ENCODE measurements around the gene ZNF865.

ZNF865 gene

GRCh38 chr19:55626350-55626749, 20.9 kb downstream of the ZNF865 start:
- TF ChIP-seq EZH2 (IDR thresholded peaks at IDR 0.05; ENCODE audit: borderline replicate concordance, low read length) (no peak), CTCF (IDR thresholded peaks at IDR 0.05; ENCODE audit: low read length) (no peak)
- H3K9ac ChIP-seq (ENCODE audit: low read length): no peak overlapping the region
- H3K27me3 ChIP-seq (ENCODE audit: insufficient read depth, low read length): no peaks in the 10 kb centered on the region
- no peaks in the 10 kb centered on the region for H3K36me3 ChIP-seq (ENCODE audit: insufficient read depth, low read length)
- no peak overlapping the region for H3K4me3 ChIP-seq (ENCODE audit: low read depth, low read length, poor library complexity, severe bottlenecking)
- H3K4me2 ChIP-seq (ENCODE audit: low read length): no peak overlapping the region
- H4K20me1 ChIP-seq (ENCODE audit: insufficient read depth, low read length): no peaks in the 10 kb centered on the region
- H3K9me2 ChIP-seq (ENCODE audit: low read depth, low read length): no peaks in the 10 kb centered on the region
- H3F3A ChIP-seq (ENCODE audit: insufficient read depth, low read length): no peaks in the 10 kb centered on the region
- no peaks in the 10 kb centered on the region for H3K79me2 ChIP-seq (ENCODE audit: insufficient read depth, low read length)
- H3K9me3 ChIP-seq (ENCODE audit: low read length): no peaks in the 10 kb centered on the region
- H2AFZ ChIP-seq (ENCODE audit: low read length): no peak overlapping the region
- no peak overlapping the region for H3K27ac ChIP-seq (ENCODE audit: low read depth, low read length, poor library complexity, severe bottlenecking)
- peaks cover 12% of the 10 kb centered on the region for H3K4me1 ChIP-seq (ENCODE audit: insufficient read depth, low read length, severe bottlenecking)

- peaks cover 31% of the 10 kb centered on the region for H3K4me1 ChIP-seq (ENCODE audit: insufficient read depth, low read length, severe bottlenecking)
- no peaks in the 10 kb centered on the region for H3K27me3 ChIP-seq (ENCODE audit: insufficient read depth, low read length)
- peak overlapping the region; percentile 40; the same call in 1 of the 2 replicates for H3K4me2 ChIP-seq (ENCODE audit: low read length)
- H3K27ac ChIP-seq (ENCODE audit: low read depth, low read length, poor library complexity, severe bottlenecking): no peak overlapping the region
- H3K9ac ChIP-seq (ENCODE audit: low read length): no peak overlapping the region
- H3F3A ChIP-seq (ENCODE audit: insufficient read depth, low read length): no peaks in the 10 kb centered on the region
- H3K9me3 ChIP-seq (ENCODE audit: low read length): no peaks in the 10 kb centered on the region
- no peaks in the 10 kb centered on the region for H3K9me2 ChIP-seq (ENCODE audit: low read depth, low read length)
- no peaks in the 10 kb centered on the region for H4K20me1 ChIP-seq (ENCODE audit: insufficient read depth, low read length)
- no peak for TF ChIP-seq EZH2 (IDR thresholded peaks at IDR 0.05; ENCODE audit: borderline replicate concordance, low read length)
- TF ChIP-seq CTCF (IDR thresholded peaks at IDR 0.05; ENCODE audit: low read length): peak; percentile 83
- H3K36me3 ChIP-seq (ENCODE audit: insufficient read depth, low read length): no peaks in the 10 kb centered on the region
- H3K79me2 ChIP-seq (ENCODE audit: insufficient read depth, low read length): peaks cover 16% of the 10 kb centered on the region
- H3K4me3 ChIP-seq (ENCODE audit: low read depth, low read length, poor library complexity, severe bottlenecking): no peak overlapping the region
- H2AFZ ChIP-seq (ENCODE audit: low read length): no peak overlapping the region
Measured at GRCh38 chr19:55632463-55632834, 27.0 kb downstream of the ZNF865 start.

DNA sequence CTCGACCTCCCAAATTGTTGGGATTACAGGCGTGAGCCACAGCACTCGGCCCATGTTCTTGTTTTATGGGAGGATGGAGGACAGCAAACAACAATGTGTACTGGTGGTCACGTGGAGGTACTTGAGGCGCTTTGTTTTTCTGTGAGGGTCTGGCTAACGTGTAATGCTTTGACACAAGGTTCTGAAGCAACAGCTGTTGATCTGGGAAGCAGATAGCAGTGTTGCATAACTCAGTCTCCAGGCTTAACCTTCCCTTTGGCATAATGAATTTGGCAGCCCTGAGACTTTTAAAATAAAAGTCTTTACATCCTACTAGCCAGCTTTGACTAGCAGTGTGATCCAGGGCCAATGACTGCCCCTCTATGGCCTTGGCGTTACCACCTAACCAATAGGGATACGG, 28.4 kb downstream of the ZNF865 start:
- Histone ChIP-seq H2AFZ (ENCODE audit: low read length) (peak overlapping the region; percentile 65), H3F3A (ENCODE audit: insufficient read depth, low read length) (no peaks in the 10 kb centered on the region), H3K27me3 (ENCODE audit: insufficient read depth, low read length) (no peaks in the 10 kb centered on the region), H3K9me3 (ENCODE audit: low read length) (no peaks in the 10 kb centered on the region), H3K4me3 (ENCODE audit: low read depth, low read length, poor library complexity, severe bottlenecking) (peak overlapping the region; percentile 82), H3K4me2 (ENCODE audit: low read length) (peak overlapping the region; percentile 97), H3K9me2 (ENCODE audit: low read depth, low read length) (no peaks in the 10 kb centered on the region), H3K4me1 (ENCODE audit: insufficient read depth, low read length, severe bottlenecking) (peaks cover 31% of the 10 kb centered on the region), H3K36me3 (ENCODE audit: insufficient read depth, low read length) (no peaks in the 10 kb centered on the region), H3K9ac (ENCODE audit: low read length) (peak overlapping the region; percentile 89; the same call in 1 of the 2 replicates), H4K20me1 (ENCODE audit: insufficient read depth, low read length) (no peaks in the 10 kb centered on the region), H3K79me2 (ENCODE audit: insufficient read depth, low read length) (peaks cover 16% of the 10 kb centered on the region), H3K27ac (ENCODE audit: low read depth, low read length, poor library complexity, severe bottlenecking) (no peak overlapping the region)
- TF ChIP-seq CTCF (IDR thresholded peaks at IDR 0.05; ENCODE audit: low read length) (no peak), EZH2 (IDR thresholded peaks at IDR 0.05; ENCODE audit: borderline replicate concordance, low read length) (no peak)
